CD4-positive, alpha-beta T cell (primary cell): ENCODE data around the gene CCDC178. TPM values are rescaled to one million over a fixed set of nuclear protein-coding genes. Genes with fewer than 3 reads are reported as not detected.

Source experiments
- ATAC-seq: fragments of 200-7000 bp; cut with Tn5 transposase; one replicate; pipeline ENCODE4 v1.10.0; 2022; ENCODE audit warnings: mild to moderate bottlenecking; ENCODE audit not compliant: poor library complexity
- CTCF ChIA-PET: fragments of 350-600 bp; sonication (Branson Sonifier 250); formaldehyde crosslinking; loops from one replicate; lab custom pipeline; 2021; ENCODE audit warnings: antibody characterized with exemption, inconsistent platforms; lab: Charles Lee
- POLR2A ChIA-PET: fragments of 350-600 bp; sonication (Branson Sonifier 250); formaldehyde crosslinking; loops from one replicate; lab custom pipeline; 2021; ENCODE audit warnings: antibody characterized with exemption, inconsistent platforms; lab: Charles Lee
- DNase-seq, 14 experiments: peaks; one replicate each; pipeline ENCODE4 v3.0.0-alpha.2; 2013 to 2020; ENCODE audit warnings: mixed read lengths in 2 of 14
- H3K27ac ChIP-seq, 2 donors: one replicate each; pipeline versions ENCODE4 v1.5.1 to v1.7.0; 2013; ENCODE audit warnings: low read length in 2 of 2, low read depth in 1 of 2, mild to moderate bottlenecking in 1 of 2
- H3K27me3 ChIP-seq, 2 experiments: 1 replicate in 1 of 2; 2 replicates in 1 of 2; pipeline versions ENCODE4 v1.6.1 to v1.7.0; 2013; ENCODE audit warnings: low read length in 2 of 2, control low read depth in 1 of 2, mild to moderate bottlenecking in 1 of 2, moderate library complexity in 1 of 2; ENCODE audit not compliant: insufficient read depth in 2 of 2, control insufficient read depth in 1 of 2
- H3K36me3 ChIP-seq: one replicate; pipeline ENCODE4 v1.6.1; 2013; ENCODE audit warnings: low read length, control low read depth; ENCODE audit not compliant: insufficient read depth
- H3K4me1 ChIP-seq: one replicate; pipeline ENCODE4 v1.6.1; 2013; ENCODE audit warnings: low read length, control low read depth; ENCODE audit not compliant: insufficient read depth
- H3K4me3 ChIP-seq: one replicate; pipeline ENCODE4 v1.5.1; 2013; ENCODE audit warnings: mild to moderate bottlenecking, low read length, moderate library complexity
- H3K9me3 ChIP-seq, 2 experiments: 1 replicate in 1 of 2; 2 replicates in 1 of 2; pipeline versions ENCODE4 v1.6.1 to v1.7.0; 2013; ENCODE audit warnings: low read length in 2 of 2, mild to moderate bottlenecking in 2 of 2, control low read depth in 1 of 2, moderate library complexity in 1 of 2; ENCODE audit not compliant: control insufficient read depth in 1 of 2, insufficient read depth in 1 of 2
- H3K27ac Mint-ChIP-seq: one replicate; pipeline ENCODE4 v1.8.0; 2020; ENCODE audit warnings: mixed read lengths
- H3K27me3 Mint-ChIP-seq: one replicate; pipeline ENCODE4 v1.8.0; 2021; ENCODE audit warnings: mixed read lengths
- H3K36me3 Mint-ChIP-seq: one replicate; pipeline ENCODE4 v1.8.0; 2021; ENCODE audit warnings: low read depth, mixed read lengths
- H3K4me1 Mint-ChIP-seq: one replicate; pipeline ENCODE4 v1.8.0; 2021; ENCODE audit warnings: low read depth, mixed read lengths
- H3K4me3 Mint-ChIP-seq: one replicate; pipeline ENCODE4 v1.8.0; 2020; ENCODE audit warnings: mild to moderate bottlenecking, mixed read lengths
- H3K9me3 Mint-ChIP-seq: one replicate; pipeline ENCODE4 v1.8.0; 2020; ENCODE audit warnings: mixed read lengths
- intact Hi-C, 2 experiments: fragments of 100-400 bp; cut with DNase I in 1 of 2; cut with micrococcal nuclease in 1 of 2; formaldehyde crosslinking; loops; one replicate each; pipeline versions ENCODE4 v1.15.1 to v1.9.0; 2023 to 2025; cut with DNase I, micrococcal nuclease
- total RNA-seq, 174 experiments: library from RNA in 2 of 174; stranded (reverse) in 2 of 174; gene quantifications; one replicate each; pipeline ENCODE4 v1.2.3 and lab custom pipeline; 2021 to 2026
- TF ChIP-seq, protein P1 (sequence below): fragments of 200-600 bp; IDR thresholded peaks from one replicate; pipeline ENCODE4 v1.8.0; 2022; ENCODE audit warnings: antibody characterized with exemption, mild to moderate bottlenecking

CCDC178 gene
- total RNA-seq, 2 experiments from 2014 or later, result not detected

DNA sequence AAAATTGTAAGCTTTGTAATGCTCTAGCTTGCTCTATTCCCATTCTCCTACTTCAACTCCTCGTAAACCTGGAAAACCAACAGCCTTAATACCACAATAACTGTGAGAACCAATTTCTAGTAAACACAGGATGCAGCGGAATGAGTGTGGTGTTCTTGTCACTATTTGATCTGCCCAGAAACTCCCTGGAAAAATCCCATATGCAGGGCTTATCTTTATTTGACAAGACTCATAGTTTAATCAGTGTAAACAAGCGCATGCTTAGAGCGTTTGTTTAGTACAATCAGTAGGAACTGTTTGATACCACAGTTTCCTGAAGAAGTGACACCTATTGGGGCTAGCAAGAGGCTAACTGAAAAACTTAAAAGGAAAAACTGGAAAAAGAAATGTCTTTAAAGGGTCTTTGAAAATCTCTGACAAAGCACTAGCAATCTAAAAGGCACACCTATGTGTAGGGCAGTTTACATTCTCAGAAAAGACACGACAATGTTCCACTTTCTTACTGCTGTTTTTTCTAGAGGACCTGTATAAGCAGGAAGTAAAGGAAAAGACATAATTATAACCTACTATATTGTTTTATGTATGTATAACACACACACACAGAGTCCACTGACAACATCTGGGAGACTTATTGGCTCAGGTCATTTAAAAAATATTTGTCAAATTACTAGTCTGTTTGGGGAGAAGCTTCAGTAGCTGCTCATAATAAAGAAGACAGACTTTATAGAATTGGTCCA lies 426.3 kb downstream of the CCDC178 start:
- H3K27me3 Mint-ChIP-seq, result no peaks in the 10 kb centered on the region
- Histone ChIP-seq H3K4me1 (no peaks in the 10 kb centered on the region), H3K27me3 (no peaks in the 10 kb centered on the region), H3K36me3 (no peaks in the 10 kb centered on the region), H3K4me3 (no peak overlapping the region), H3K9me3 (peaks cover 3% of the 10 kb centered on the region in 2 experiments), H3K27ac (no peak overlapping the region)
- ATAC-seq (no peak), DNase-seq (no peak)
- no peaks in the 10 kb centered on the region for H3K4me1 Mint-ChIP-seq
- H3K27ac Mint-ChIP-seq, result no peak overlapping the region
- no peaks in the 10 kb centered on the region for H3K36me3 Mint-ChIP-seq
- TF ChIP-seq, protein P1, sequence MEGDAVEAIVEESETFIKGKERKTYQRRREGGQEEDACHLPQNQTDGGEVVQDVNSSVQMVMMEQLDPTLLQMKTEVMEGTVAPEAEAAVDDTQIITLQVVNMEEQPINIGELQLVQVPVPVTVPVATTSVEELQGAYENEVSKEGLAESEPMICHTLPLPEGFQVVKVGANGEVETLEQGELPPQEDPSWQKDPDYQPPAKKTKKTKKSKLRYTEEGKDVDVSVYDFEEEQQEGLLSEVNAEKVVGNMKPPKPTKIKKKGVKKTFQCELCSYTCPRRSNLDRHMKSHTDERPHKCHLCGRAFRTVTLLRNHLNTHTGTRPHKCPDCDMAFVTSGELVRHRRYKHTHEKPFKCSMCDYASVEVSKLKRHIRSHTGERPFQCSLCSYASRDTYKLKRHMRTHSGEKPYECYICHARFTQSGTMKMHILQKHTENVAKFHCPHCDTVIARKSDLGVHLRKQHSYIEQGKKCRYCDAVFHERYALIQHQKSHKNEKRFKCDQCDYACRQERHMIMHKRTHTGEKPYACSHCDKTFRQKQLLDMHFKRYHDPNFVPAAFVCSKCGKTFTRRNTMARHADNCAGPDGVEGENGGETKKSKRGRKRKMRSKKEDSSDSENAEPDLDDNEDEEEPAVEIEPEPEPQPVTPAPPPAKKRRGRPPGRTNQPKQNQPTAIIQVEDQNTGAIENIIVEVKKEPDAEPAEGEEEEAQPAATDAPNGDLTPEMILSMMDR, result no peak
- POLR2A ChIA-PET, result no interaction called here
- H3K4me3 Mint-ChIP-seq, result no peak overlapping the region
- intact Hi-C loops, result no loop called here
- H3K9me3 Mint-ChIP-seq, result peaks cover 6% of the 10 kb centered on the region
- CTCF ChIA-PET, result no interaction called here

DNA sequence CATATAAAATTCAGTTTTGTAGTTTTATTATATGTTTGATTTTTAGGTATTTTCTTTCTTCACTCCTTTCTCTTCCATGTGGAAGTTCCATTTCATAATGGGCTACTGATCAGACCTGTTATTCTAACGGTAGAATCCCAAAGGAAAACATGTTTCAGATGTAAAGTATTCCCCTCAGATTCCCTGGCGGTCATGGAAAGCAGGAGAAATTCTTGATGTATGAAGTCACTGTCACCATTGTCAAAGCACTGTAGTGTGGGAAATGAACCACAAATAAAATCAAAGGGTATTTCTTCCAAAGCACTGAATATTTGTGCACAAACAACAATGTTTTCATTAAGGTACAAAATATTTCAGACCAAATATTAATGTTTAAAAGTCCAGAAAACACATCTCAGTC lies 430.4 kb downstream of the CCDC178 start:
- H3K27me3 Mint-ChIP-seq, result no peaks in the 10 kb centered on the region
- ChIA-PET POLR2A (no interaction called here), CTCF (no interaction called here)
- ATAC-seq (no peak), DNase-seq (no peak)
- no peaks in the 10 kb centered on the region for H3K36me3 Mint-ChIP-seq
- no peak overlapping the region for H3K27ac ChIP-seq
- no peak overlapping the region for H3K4me3 ChIP-seq
- peaks cover 4% of the 10 kb centered on the region for H3K9me3 Mint-ChIP-seq
- H3K9me3 ChIP-seq, result peaks cover 3% of the 10 kb centered on the region in 2 experiments
- no peaks in the 10 kb centered on the region for H3K4me1 ChIP-seq
- no peak overlapping the region for H3K4me3 Mint-ChIP-seq
- H3K27ac Mint-ChIP-seq, result no peak overlapping the region
- TF ChIP-seq, protein P1, result no peak
- intact Hi-C loops, result no loop called here
- H3K36me3 ChIP-seq, result no peaks in the 10 kb centered on the region
- H3K4me1 Mint-ChIP-seq, result no peaks in the 10 kb centered on the region
- H3K27me3 ChIP-seq, result no peaks in the 10 kb centered on the region

DNA sequence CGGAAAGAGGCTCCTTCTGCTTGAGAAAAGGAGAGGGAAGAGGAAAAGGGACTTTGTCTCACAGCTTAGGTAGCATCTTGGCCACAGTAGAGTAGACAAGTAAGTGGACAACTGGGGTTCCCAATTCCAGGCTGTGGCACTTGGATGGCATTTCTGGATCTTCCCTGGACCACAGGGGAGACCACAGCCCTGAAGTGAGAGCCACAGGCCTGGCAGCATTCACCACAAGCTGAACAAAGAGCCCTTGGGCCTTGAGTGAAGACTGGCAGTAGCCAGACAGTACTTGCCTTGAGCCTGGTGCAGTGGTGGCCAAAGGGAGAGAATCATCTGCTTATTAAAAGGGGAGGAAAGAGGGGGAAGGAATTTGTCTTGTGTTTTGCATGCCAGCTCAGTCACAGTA lies 441.6 kb downstream of the CCDC178 start:
- H3K36me3 Mint-ChIP-seq, result no peaks in the 10 kb centered on the region
- Histone ChIP-seq H3K4me3 (no peak overlapping the region), H3K9me3 (peaks cover 0 to 10% of the 10 kb centered on the region in 2 experiments), H3K36me3 (no peaks in the 10 kb centered on the region), H3K4me1 (no peaks in the 10 kb centered on the region), H3K27ac (no peak overlapping the region), H3K27me3 (no peaks in the 10 kb centered on the region)
- TF ChIP-seq, protein P1, result no peak
- no peak for ATAC-seq
- H3K27ac Mint-ChIP-seq, result no peak overlapping the region
- intact Hi-C loops, result no loop called here
- peaks cover 4% of the 10 kb centered on the region for H3K9me3 Mint-ChIP-seq
- H3K4me1 Mint-ChIP-seq, result no peaks in the 10 kb centered on the region
- no peak for DNase-seq
- POLR2A ChIA-PET, result no interaction called here
- H3K4me3 Mint-ChIP-seq, result no peak overlapping the region
- no peaks in the 10 kb centered on the region for H3K27me3 Mint-ChIP-seq
- CTCF ChIA-PET, result no interaction called here
